ENCODE measurements around the gene ZNF24. TPM values are rescaled to one million over a fixed set of nuclear protein-coding genes. Genes with fewer than 3 reads are reported as not detected.

The ZNF24 gene
- total and polyA plus RNA-seq, 2 of the 4 experiments (the other 2 are of a cell fraction) = 7.6 to 20.8 TPM

DNA sequence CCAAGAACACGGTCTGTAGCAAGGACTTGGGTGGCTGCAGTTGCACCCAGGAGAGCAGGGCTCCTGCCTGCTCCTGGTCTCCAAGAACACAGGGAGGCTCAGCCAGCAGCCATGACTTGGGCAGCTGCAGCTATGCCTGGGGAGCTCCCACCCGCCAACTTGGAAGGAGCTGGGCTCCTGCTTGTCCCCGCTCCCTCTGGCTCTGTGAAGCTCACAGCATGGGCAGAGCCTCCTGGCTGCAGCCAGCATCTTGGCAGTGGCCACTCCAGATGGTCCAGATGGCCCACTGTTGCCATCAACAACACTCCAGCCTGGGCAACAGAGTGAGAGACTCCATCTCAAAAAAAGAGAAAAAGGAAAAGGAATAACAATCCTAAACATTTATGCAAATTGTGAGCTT is 59.4 kb downstream of the ZNF24 start:
- TF ChIP-seq RAD21 (IDR thresholded peaks at IDR 0.05; ENCODE audit: low read length) = no peak
- in situ Hi-C loops (cut with MboI; ENCODE audit: low sequenced_read_pairs) = no loop called here

More for the DNA sequence above, 59.4 kb downstream of the ZNF24 start:
- Histone ChIP-seq H2AK9ac (replicated peaks; ENCODE audit: low read depth, low read length, poor library complexity) (no peak overlapping the region), H3K9me1 (ENCODE audit: insufficient read depth, low read length) (0 out of 2 replicates have a peak, but pooled peaks cover 2% of the 10 kb centered on the region), H3K27me3 (ENCODE audit: control insufficient read depth, insufficient read depth, low read length) (no peaks in the 10 kb centered on the region), H3K23ac (ENCODE audit: low read depth, low read length) (no peak overlapping the region), H3K36me3 (ENCODE audit: control insufficient read depth, insufficient read depth, low read length) (peaks cover 18% of the 10 kb centered on the region), H4K5ac (ENCODE audit: low read depth, low read length) (no peak overlapping the region), H3K9me3 (ENCODE audit: control insufficient read depth, insufficient read depth, low read length) (peaks cover 18% of the 10 kb centered on the region; the same call in 1 of the 2 replicates), H2AK5ac (ENCODE audit: low read depth, low read length) (no peak overlapping the region), H4K20me1 (ENCODE audit: insufficient read depth, low read length) (no peaks in the 10 kb centered on the region; the same call in 1 of the 2 replicates), H4K91ac (ENCODE audit: insufficient read depth, low read depth, low read length) (no peak overlapping the region), H2BK120ac (ENCODE audit: low read depth, low read length) (no peak overlapping the region), H3K56ac (ENCODE audit: extremely low read depth, insufficient read depth, low read length) (no peak overlapping the region), H3K18ac (ENCODE audit: low read depth, low read length) (no peak overlapping the region), H2BK15ac (ENCODE audit: low read depth, low read length) (no peak overlapping the region), H2BK5ac (ENCODE audit: low read depth, low read length, poor library complexity, severe bottlenecking) (no peak overlapping the region), H3K14ac (replicated peaks; ENCODE audit: low read depth, low read length) (no peak overlapping the region), H3K4me3 (ENCODE audit: insufficient read depth, low read depth, low read length) (no peak overlapping the region), H4K8ac (ENCODE audit: low read depth in 2 of 2, low read length in 2 of 2) (no peak overlapping the region), H3K9ac (ENCODE audit: low read depth, low read length) (no peak overlapping the region), H3K4me1 (ENCODE audit: control insufficient read depth, insufficient read depth, low read length) (peaks cover 5% of the 10 kb centered on the region), H2BK20ac (ENCODE audit: low read depth, low read length) (no peak overlapping the region), H3K27ac (ENCODE audit: insufficient read depth, low read length) (no peak overlapping the region), H3K4ac (ENCODE audit: low read depth, low read length) (no peak overlapping the region), H3K4me2 (ENCODE audit: low read depth, low read length) (no peak overlapping the region), H3K79me1 (ENCODE audit: low read depth in 1 of 2, low read length in 2 of 2) (peaks cover 14 to 42% of the 10 kb centered on the region in 2 experiments), H2AFZ (replicated peaks; ENCODE audit: low read length, poor library complexity) (peak overlapping the region; percentile 10)
- no peak for DNase-seq
- BruUV-seq (replicated peaks) = no TSS peak
- WGBS, 2 experiments (ENCODE audit: extremely low coverage in 2 of 2, insufficient read length in 1 of 2) = no CpG with 5 or more reads among the region's 3 CpGs
- intact Hi-C loops (cut with micrococcal nuclease) = no loop called here
- POLR2A ChIA-PET (ENCODE audit: unreplicated experiment) = no interaction called here
- no peak for ATAC-seq (ENCODE audit: low read depth)
- CTCF ChIA-PET = no interaction called here
- dilution Hi-C loops (cut with HindIII; ENCODE audit: low sequenced_read_pairs, unreplicated experiment) = no loop called here
